ENCODE results near the gene SLC46A1.
"Not testable (repeated sequence)": the region's sequence is repeated elsewhere in the genome, so short reads cannot be mapped to it uniquely, and the experiment has no call there.

The SLC46A1 gene

GRCh38 chr17:28433721-28434120 is 27.7 kb upstream of the SLC46A1 start:
- Histone ChIP-seq H3K36me3 (ENCODE audit: insufficient read depth, low read length) (no peaks in the 10 kb centered on the region), H2AFZ (ENCODE audit: low read length) (no peak overlapping the region), H3K4me2 (ENCODE audit: low read depth, low read length, poor library complexity, severe bottlenecking) (no peak overlapping the region), H3K27me3 (ENCODE audit: insufficient read depth, low read length, poor library complexity, severe bottlenecking) (no peaks in the 10 kb centered on the region), H3K4me3 (ENCODE audit: low read length, poor library complexity, severe bottlenecking) (no peak overlapping the region), H3F3A (ENCODE audit: low read depth) (no peaks in the 10 kb centered on the region), H3K9me2 (replicated peaks; ENCODE audit: low read depth, low read length) (no peaks in the 10 kb centered on the region), H3K9ac (ENCODE audit: low read depth, low read length, poor library complexity, severe bottlenecking) (no peak overlapping the region), H3K9me3 (ENCODE audit: insufficient read depth, low read depth, low read length) (no peaks in the 10 kb centered on the region), H4K20me1 (ENCODE audit: insufficient read depth, low read length, poor library complexity, severe bottlenecking) (no peaks in the 10 kb centered on the region), H3K79me2 (ENCODE audit: insufficient read depth, low read length) (no peaks in the 10 kb centered on the region), H3K4me1 (ENCODE audit: insufficient read depth, low read length, poor library complexity, severe bottlenecking) (no peaks in the 10 kb centered on the region)
- TF ChIP-seq CTCF (conservative IDR thresholded peaks at IDR 0.05; ENCODE audit: low read length) (no peak), EZH2phosphoT487 (IDR thresholded peaks at IDR 0.05; ENCODE audit: borderline replicate concordance) (no peak)

GRCh38 chr17:28427982-28428381 is 22.0 kb upstream of the SLC46A1 start:
- not testable (repeated sequence) for H3K36me3 ChIP-seq (ENCODE audit: insufficient read depth, low read length); H3F3A ChIP-seq (ENCODE audit: low read depth); H4K20me1 ChIP-seq (ENCODE audit: insufficient read depth, low read length, poor library complexity, severe bottlenecking)

GRCh38 chr17:28427371-28427770 is 21.4 kb upstream of the SLC46A1 start:
- no peak overlapping the region for H3K9ac ChIP-seq (ENCODE audit: low read depth, low read length, poor library complexity, severe bottlenecking)
- no peak overlapping the region for H3K4me3 ChIP-seq (ENCODE audit: low read length, poor library complexity, severe bottlenecking)
- no peaks in the 10 kb centered on the region for H4K20me1 ChIP-seq (ENCODE audit: insufficient read depth, low read length, poor library complexity, severe bottlenecking)
- no peak for TF ChIP-seq EZH2phosphoT487 (IDR thresholded peaks at IDR 0.05; ENCODE audit: borderline replicate concordance)
- no peak for TF ChIP-seq CTCF (conservative IDR thresholded peaks at IDR 0.05; ENCODE audit: low read length)
- no peaks in the 10 kb centered on the region for H3F3A ChIP-seq (ENCODE audit: low read depth)
- H3K4me2 ChIP-seq (ENCODE audit: low read depth, low read length, poor library complexity, severe bottlenecking): no peak overlapping the region
- H3K27me3 ChIP-seq (ENCODE audit: insufficient read depth, low read length, poor library complexity, severe bottlenecking): no peaks in the 10 kb centered on the region
- H3K79me2 ChIP-seq (ENCODE audit: insufficient read depth, low read length): no peaks in the 10 kb centered on the region
- H3K4me1 ChIP-seq (ENCODE audit: insufficient read depth, low read length, poor library complexity, severe bottlenecking): no peaks in the 10 kb centered on the region
- H2AFZ ChIP-seq (ENCODE audit: low read length): no peak overlapping the region
- no peaks in the 10 kb centered on the region for H3K9me3 ChIP-seq (ENCODE audit: insufficient read depth, low read depth, low read length)
- no peaks in the 10 kb centered on the region for H3K36me3 ChIP-seq (ENCODE audit: insufficient read depth, low read length)
- H3K9me2 ChIP-seq (replicated peaks; ENCODE audit: low read depth, low read length): no peaks in the 10 kb centered on the region

More at GRCh38 chr17:28427982-28428381, 22.0 kb upstream of the SLC46A1 start:
- not testable (repeated sequence) for H3K9me3 ChIP-seq (ENCODE audit: insufficient read depth, low read depth, low read length); H3K9me2 ChIP-seq (replicated peaks; ENCODE audit: low read depth, low read length); H3K4me1 ChIP-seq (ENCODE audit: insufficient read depth, low read length, poor library complexity, severe bottlenecking); H3K9ac ChIP-seq (ENCODE audit: low read depth, low read length, poor library complexity, severe bottlenecking); H2AFZ ChIP-seq (ENCODE audit: low read length); H3K27me3 ChIP-seq (ENCODE audit: insufficient read depth, low read length, poor library complexity, severe bottlenecking); H3K4me3 ChIP-seq (ENCODE audit: low read length, poor library complexity, severe bottlenecking); H3K4me2 ChIP-seq (ENCODE audit: low read depth, low read length, poor library complexity, severe bottlenecking); H3K79me2 ChIP-seq (ENCODE audit: insufficient read depth, low read length)

GRCh38 chr17:28426081-28426519 is 20.1 kb upstream of the SLC46A1 start:
- H3K9me3 ChIP-seq (ENCODE audit: insufficient read depth, low read depth, low read length): no peaks in the 10 kb centered on the region
- H3K4me2 ChIP-seq (ENCODE audit: low read depth, low read length, poor library complexity, severe bottlenecking): no peak overlapping the region
- H3K4me1 ChIP-seq (ENCODE audit: insufficient read depth, low read length, poor library complexity, severe bottlenecking): no peaks in the 10 kb centered on the region
- H4K20me1 ChIP-seq (ENCODE audit: insufficient read depth, low read length, poor library complexity, severe bottlenecking): no peaks in the 10 kb centered on the region
- no peak overlapping the region for H3K9ac ChIP-seq (ENCODE audit: low read depth, low read length, poor library complexity, severe bottlenecking)
- no peak overlapping the region for H2AFZ ChIP-seq (ENCODE audit: low read length)
- no peaks in the 10 kb centered on the region for H3K79me2 ChIP-seq (ENCODE audit: insufficient read depth, low read length)
- no peaks in the 10 kb centered on the region for H3K9me2 ChIP-seq (replicated peaks; ENCODE audit: low read depth, low read length)
- H3F3A ChIP-seq (ENCODE audit: low read depth): no peaks in the 10 kb centered on the region
- H3K4me3 ChIP-seq (ENCODE audit: low read length, poor library complexity, severe bottlenecking): no peak overlapping the region
- TF ChIP-seq EZH2phosphoT487 (IDR thresholded peaks at IDR 0.05; ENCODE audit: borderline replicate concordance) (no peak), CTCF (conservative IDR thresholded peaks at IDR 0.05; ENCODE audit: low read length) (peak; percentile 51)
- no peaks in the 10 kb centered on the region for H3K27me3 ChIP-seq (ENCODE audit: insufficient read depth, low read length, poor library complexity, severe bottlenecking)
- no peaks in the 10 kb centered on the region for H3K36me3 ChIP-seq (ENCODE audit: insufficient read depth, low read length)
